ENCODE results near the gene ELMO1. TPM values are rescaled to one million over a fixed set of nuclear protein-coding genes. Genes with fewer than 3 reads are reported as not detected.

The ELMO1 gene
- total and polyA plus RNA-seq, 9 donors, result 8.9 to 48.9 (median 28.0) TPM

- no peaks in the 10 kb centered on the region for H3K36me3 ChIP-seq
- H3K27ac ChIP-seq, result no peak overlapping the region
- peaks cover 3% of the 10 kb centered on the region for H3K4me1 ChIP-seq (ENCODE audit: insufficient read depth)
- H3K4me3 ChIP-seq, result no peak overlapping the region
- no peaks in the 10 kb centered on the region for H3K27me3 ChIP-seq
- no peak for DNase-seq
- H3K9me3 ChIP-seq, result no peaks in the 10 kb centered on the region
- intact Hi-C loops (cut with DNase I), result no loop called here
- 62 to 69% (median 64%) methylated on average over 5 of the region's 5 CpGs for WGBS, 3 donors
- TF ChIP-seq EP300 (IDR thresholded peaks at IDR 0.05) (no peak), POLR2A (IDR thresholded peaks at IDR 0.05) (no peak), CTCF (IDR thresholded peaks at IDR 0.05) (no peak)
Observed at GRCh38 chr7:37065779-37066271, 382.8 kb downstream of the ELMO1 start.

GRCh38 chr7:37062560-37062859 lies 386.2 kb downstream of the ELMO1 start:
- TF ChIP-seq CTCF (IDR thresholded peaks at IDR 0.05) (no peak), POLR2A (IDR thresholded peaks at IDR 0.05) (no peak), EP300 (IDR thresholded peaks at IDR 0.05) (no peak)
- no peak overlapping the region for H3K27ac ChIP-seq
- peaks cover 3% of the 10 kb centered on the region for H3K4me1 ChIP-seq (ENCODE audit: insufficient read depth)
- no peaks in the 10 kb centered on the region for H3K36me3 ChIP-seq
- no peaks in the 10 kb centered on the region for H3K27me3 ChIP-seq
- 81 to 85% (median 84%) methylated on average over 3 of the region's 3 CpGs for WGBS, 3 donors
- DNase-seq, result no peak
- H3K9me3 ChIP-seq, result no peaks in the 10 kb centered on the region
- intact Hi-C loops (cut with DNase I), result no loop called here
- no peak overlapping the region for H3K4me3 ChIP-seq

GRCh38 chr7:37061849-37062559 lies 386.7 kb downstream of the ELMO1 start:
- 83 to 93% (median 84%) methylated on average over 5 of the region's 5 CpGs for WGBS, 3 donors
- no peaks in the 10 kb centered on the region for H3K36me3 ChIP-seq
- no peak overlapping the region for H3K27ac ChIP-seq
- DNase-seq, result no peak
- no peak for TF ChIP-seq EP300 (IDR thresholded peaks at IDR 0.05)
- no peak overlapping the region for H3K4me3 ChIP-seq
- no peaks in the 10 kb centered on the region for H3K27me3 ChIP-seq
- intact Hi-C loops (cut with DNase I), result no loop called here
- H3K4me1 ChIP-seq (ENCODE audit: insufficient read depth), result peaks cover 3% of the 10 kb centered on the region
- H3K9me3 ChIP-seq, result no peaks in the 10 kb centered on the region

GRCh38 chr7:37056234-37056912 lies 392.3 kb downstream of the ELMO1 start:
- intact Hi-C loops (cut with DNase I), result no loop called here
- Histone ChIP-seq H3K4me3 (no peak overlapping the region), H3K27ac (no peak overlapping the region), H3K27me3 (no peaks in the 10 kb centered on the region), H3K36me3 (no peaks in the 10 kb centered on the region), H3K9me3 (no peaks in the 10 kb centered on the region), H3K4me1 (ENCODE audit: insufficient read depth) (no peaks in the 10 kb centered on the region)
- TF ChIP-seq CTCF (IDR thresholded peaks at IDR 0.05) (no peak), EP300 (IDR thresholded peaks at IDR 0.05) (no peak), POLR2A (IDR thresholded peaks at IDR 0.05) (no peak)
- DNase-seq, result no peak
- WGBS, 3 donors, result 70 to 77% (median 71%) methylated on average over 4 of the region's 4 CpGs

All from ovary (tissue), 9 donors.